ENCODE results near the gene NRXN3.

NRXN3 gene

GRCh38 chr14:78576437-78577166 is 406.4 kb downstream of the NRXN3 start:
- DNase-seq (ENCODE audit: low read depth, low spot score), result no peak

GRCh38 chr14:78581229-78581628 is 411.1 kb downstream of the NRXN3 start:
- no peak for DNase-seq (ENCODE audit: low read depth, low spot score)

- no peak for DNase-seq (ENCODE audit: low read depth, low spot score)
Observed at GRCh38 chr14:78586681-78587080, 416.5 kb downstream of the NRXN3 start.

GRCh38 chr14:78588906-78589305 is 418.7 kb downstream of the NRXN3 start:
- no peak for DNase-seq (ENCODE audit: low read depth, low spot score)

GRCh38 chr14:78592616-78593219 is 422.5 kb downstream of the NRXN3 start:
- no peak for DNase-seq (ENCODE audit: low read depth, low spot score)

GRCh38 chr14:78593949-78594348 is 423.8 kb downstream of the NRXN3 start:
- DNase-seq (ENCODE audit: low read depth, low spot score), result no peak

- no peak for DNase-seq (ENCODE audit: low read depth, low spot score)
Observed at GRCh38 chr14:78595797-78596196, 425.6 kb downstream of the NRXN3 start.

- peak; percentile 90 for DNase-seq (ENCODE audit: low read depth, low spot score)
Observed at GRCh38 chr14:78598046-78598920, 428.1 kb downstream of the NRXN3 start.

GRCh38 chr14:78605025-78605762 is 435.0 kb downstream of the NRXN3 start:
- no peak for DNase-seq (ENCODE audit: low read depth, low spot score)

- no peak for DNase-seq (ENCODE audit: low read depth, low spot score)
Observed at GRCh38 chr14:78605897-78606500, 435.8 kb downstream of the NRXN3 start.

GRCh38 chr14:78608998-78609787 is 439.0 kb downstream of the NRXN3 start:
- no peak for DNase-seq (ENCODE audit: low read depth, low spot score)

GRCh38 chr14:78610994-78611393 is 440.8 kb downstream of the NRXN3 start:
- no peak for DNase-seq (ENCODE audit: low read depth, low spot score)

GRCh38 chr14:78611796-78612571 is 441.8 kb downstream of the NRXN3 start:
- no peak for DNase-seq (ENCODE audit: low read depth, low spot score)

- no peak for DNase-seq (ENCODE audit: low read depth, low spot score)
Observed at GRCh38 chr14:78612666-78613065, 442.5 kb downstream of the NRXN3 start.

- no peak for DNase-seq (ENCODE audit: low read depth, low spot score)
Observed at GRCh38 chr14:78614593-78614992, 444.4 kb downstream of the NRXN3 start.

GRCh38 chr14:78617735-78618134 is 447.6 kb downstream of the NRXN3 start:
- DNase-seq (ENCODE audit: low read depth, low spot score), result no peak

- DNase-seq (ENCODE audit: low read depth, low spot score), result no peak
Observed at GRCh38 chr14:78618368-78618767, 448.2 kb downstream of the NRXN3 start.

- DNase-seq (ENCODE audit: low read depth, low spot score), result no peak
Observed at GRCh38 chr14:78627114-78627513, 456.9 kb downstream of the NRXN3 start.

- no peak for DNase-seq (ENCODE audit: low read depth, low spot score)
Observed at GRCh38 chr14:78631551-78631950, 461.4 kb downstream of the NRXN3 start.

GRCh38 chr14:78633752-78634151 is 463.6 kb downstream of the NRXN3 start:
- peak; percentile 5 for DNase-seq (ENCODE audit: low read depth, low spot score)

Measured in ELF-1 (cell line).